Astrocyte (in vitro differentiated cells and primary cell): ENCODE data around the gene CCDC137. TPM values are rescaled to one million over a fixed set of nuclear protein-coding genes. Genes with fewer than 3 reads are reported as not detected.

Experiments
- DNase-seq: peaks from one replicate; pipeline ENCODE4 v3.0.0-alpha.2; 2010; ENCODE audit warnings: low read depth
- FAIRE-seq: peaks from 2 replicates; lab custom pipeline; 2011; peaks lifted over from hg19 to GRCh38; lab: Jason Lieb, UNC
- H2AFZ ChIP-seq: 2 replicates; pipeline ENCODE4 v1.6.0; 2012; ENCODE audit warnings: low read depth, low read length, inconsistent platforms
- H3K27ac ChIP-seq: 2 replicates; pipeline ENCODE4 v1.5.1; 2011; ENCODE audit warnings: low read depth, low read length, inconsistent platforms
- H3K27me3 ChIP-seq: 2 replicates; pipeline ENCODE4 v1.6.0; 2011; ENCODE audit warnings: low read length, inconsistent platforms; ENCODE audit not compliant: insufficient read depth
- H3K36me3 ChIP-seq: 2 replicates; pipeline ENCODE4 v1.5.1; 2011; ENCODE audit warnings: low read length, inconsistent platforms; ENCODE audit not compliant: insufficient read depth
- H3K4me1 ChIP-seq: 2 replicates; pipeline ENCODE4 v1.5.1; 2011; ENCODE audit warnings: low read length, inconsistent platforms; ENCODE audit not compliant: insufficient read depth
- H3K4me2 ChIP-seq: 2 replicates; pipeline ENCODE4 v1.6.0; 2012; ENCODE audit warnings: low read length, inconsistent platforms
- H3K4me3 ChIP-seq: 2 replicates; pipeline ENCODE4 v1.5.1; 2011; ENCODE audit warnings: low read depth, mild to moderate bottlenecking, low read length, inconsistent platforms; ENCODE audit not compliant: insufficient read depth
- H3K79me2 ChIP-seq: 2 replicates; pipeline ENCODE4 v1.6.0; 2012; ENCODE audit warnings: mild to moderate bottlenecking, low read length, inconsistent platforms; ENCODE audit not compliant: insufficient read depth
- H3K9ac ChIP-seq: 2 replicates; pipeline ENCODE4 v1.6.0; 2012; ENCODE audit warnings: mild to moderate bottlenecking, low read length, inconsistent platforms
- H3K9me3 ChIP-seq: 2 replicates; pipeline ENCODE4 v1.5.1; 2012; ENCODE audit warnings: low read depth, mild to moderate bottlenecking, low read length, inconsistent platforms; ENCODE audit not compliant: insufficient read depth
- H4K20me1 ChIP-seq: 2 replicates; pipeline ENCODE4 v1.6.0; 2012; ENCODE audit warnings: low read length, inconsistent platforms; ENCODE audit not compliant: insufficient read depth
- H3K27ac Mint-ChIP-seq: one replicate; pipeline ENCODE4 v1.8.0; 2021; ENCODE audit warnings: mild to moderate bottlenecking, mixed read lengths; ENCODE audit not compliant: unreplicated experiment
- H3K27me3 Mint-ChIP-seq: one replicate; pipeline ENCODE4 v1.8.0; 2021; ENCODE audit warnings: low read depth, mixed read lengths; ENCODE audit not compliant: unreplicated experiment
- H3K36me3 Mint-ChIP-seq: one replicate; pipeline ENCODE4 v1.8.0; 2021; ENCODE audit warnings: low read depth, mixed read lengths; ENCODE audit not compliant: unreplicated experiment
- H3K4me1 Mint-ChIP-seq: one replicate; pipeline ENCODE4 v1.8.0; 2021; ENCODE audit warnings: low read depth, mixed read lengths; ENCODE audit not compliant: unreplicated experiment
- H3K4me3 Mint-ChIP-seq: one replicate; pipeline ENCODE4 v1.8.0; 2021; ENCODE audit warnings: mild to moderate bottlenecking, moderate library complexity, mixed read lengths; ENCODE audit not compliant: unreplicated experiment
- H3K9me3 Mint-ChIP-seq: one replicate; pipeline ENCODE4 v1.8.0; 2021; ENCODE audit warnings: mild to moderate bottlenecking, mixed read lengths; ENCODE audit not compliant: unreplicated experiment
- CTCF ChIP-seq: IDR thresholded peaks from 2 replicates; pipeline ENCODE4 v1.5.1; 2011; ENCODE audit warnings: low read depth, mild to moderate bottlenecking, inconsistent platforms, low read length, moderate library complexity; ENCODE audit not compliant: insufficient read depth
- EZH2 ChIP-seq: IDR thresholded peaks from 2 replicates; pipeline ENCODE4 v1.6.1; 2012; ENCODE audit warnings: mild to moderate bottlenecking, low read length, inconsistent platforms; ENCODE audit not compliant: insufficient read depth
- total RNA-seq: library from RNA; stranded (reverse); gene quantifications from 2 replicates; pipeline ENCODE4 v1.2.1, GENCODE V29; 2021

The CCDC137 gene
- total RNA-seq, 1 donor from 2014 or later: 29.4 TPM

GRCh38 chr17:81666092-81666341 is 520 bp upstream of the CCDC137 start:
- peak overlapping the region; percentile 97 for H3K4me2 ChIP-seq
- Mint-ChIP-seq H3K27ac (peak overlapping the region; percentile 96), H3K27me3 (no peaks in the 10 kb centered on the region), H3K36me3 (peaks cover 3% of the 10 kb centered on the region), H3K4me1 (peaks cover 18% of the 10 kb centered on the region), H3K4me3 (peak overlapping the region; percentile 93), H3K9me3 (no peaks in the 10 kb centered on the region)
- peak overlapping the region; percentile 93 for H3K9ac ChIP-seq
- H3K36me3 ChIP-seq: peaks cover 4% of the 10 kb centered on the region
- TF ChIP-seq CTCF (no peak), EZH2 (no peak)
- no peaks in the 10 kb centered on the region for H3K9me3 ChIP-seq
- no peaks in the 10 kb centered on the region for H3K27me3 ChIP-seq
- peak overlapping the region; percentile 61 for H2AFZ ChIP-seq
- peaks cover 17% of the 10 kb centered on the region for H3K4me1 ChIP-seq
- H3K27ac ChIP-seq: peak overlapping the region; percentile 77
- peaks cover 53% of the 10 kb centered on the region for H3K79me2 ChIP-seq
- DNase-seq (no peak), FAIRE-seq (no peak)
- H3K4me3 ChIP-seq: peak overlapping the region; percentile 84
- H4K20me1 ChIP-seq: peaks cover 14% of the 10 kb centered on the region

- Histone ChIP-seq H3K9ac (no peak overlapping the region), H3K36me3 (peaks cover 8% of the 10 kb centered on the region), H3K4me2 (peak overlapping the region; percentile 97), H4K20me1 (peaks cover 28% of the 10 kb centered on the region), H3K4me3 (peak overlapping the region; percentile 7), H3K27ac (no peak overlapping the region), H3K9me3 (no peaks in the 10 kb centered on the region), H2AFZ (no peak overlapping the region), H3K79me2 (peaks cover 57% of the 10 kb centered on the region), H3K27me3 (no peaks in the 10 kb centered on the region), H3K4me1 (peaks cover 17% of the 10 kb centered on the region)
- peaks cover 4% of the 10 kb centered on the region for H3K36me3 Mint-ChIP-seq
- H3K4me1 Mint-ChIP-seq: peaks cover 18% of the 10 kb centered on the region
- H3K27ac Mint-ChIP-seq: peak overlapping the region; percentile 34
- H3K9me3 Mint-ChIP-seq: no peaks in the 10 kb centered on the region
- TF ChIP-seq EZH2 (no peak), CTCF (no peak)
- FAIRE-seq (no peak), DNase-seq (no peak)
- H3K4me3 Mint-ChIP-seq: peak overlapping the region; percentile 93
- H3K27me3 Mint-ChIP-seq: no peaks in the 10 kb centered on the region
Measured at GRCh38 chr17:81667754-81668153, 1.2 kb downstream of the CCDC137 start.

GRCh38 chr17:81672504-81672903 is 6.0 kb downstream of the CCDC137 start:
- peaks cover 44% of the 10 kb centered on the region for H4K20me1 ChIP-seq
- FAIRE-seq (no peak), DNase-seq (no peak)
- H3K4me3 ChIP-seq: no peak overlapping the region
- H3K27ac Mint-ChIP-seq: no peak overlapping the region
- peaks cover 8% of the 10 kb centered on the region for H3K4me1 ChIP-seq
- H3K4me3 Mint-ChIP-seq: no peak overlapping the region
- no peak overlapping the region for H3K27ac ChIP-seq
- no peak overlapping the region for H3K4me2 ChIP-seq
- no peak overlapping the region for H3K9ac ChIP-seq
- H2AFZ ChIP-seq: no peak overlapping the region
- peaks cover 11% of the 10 kb centered on the region for H3K36me3 ChIP-seq
- peaks cover 9% of the 10 kb centered on the region for H3K36me3 Mint-ChIP-seq
- peaks cover 13% of the 10 kb centered on the region for H3K4me1 Mint-ChIP-seq
- H3K9me3 Mint-ChIP-seq: no peaks in the 10 kb centered on the region
- no peaks in the 10 kb centered on the region for H3K27me3 ChIP-seq
- H3K9me3 ChIP-seq: no peaks in the 10 kb centered on the region
- H3K79me2 ChIP-seq: peaks cover 37% of the 10 kb centered on the region
- no peak for TF ChIP-seq CTCF
- no peak for TF ChIP-seq EZH2
- H3K27me3 Mint-ChIP-seq: no peaks in the 10 kb centered on the region
